Endothelial cell of umbilical vein (primary cell): ENCODE measurements around the gene SCYGR6. TPM values are rescaled to one million over a fixed set of nuclear protein-coding genes. Genes with fewer than 3 reads are reported as not detected.

Experiments used
- BruUV-seq: library from RNA; stranded (reverse); fragments of 400-500 nt; replicated peaks from 2 replicates; lab custom pipeline; 2021; lab: Mats Ljungman, UMichigan
- CTCF ChIA-PET: fragments of 300-600, 350-600 bp; sonication (Branson Sonifier 250); formaldehyde crosslinking; loops from one replicate; lab custom pipeline; 2021; ENCODE audit warnings: antibody characterized with exemption, inconsistent platforms; lab: Charles Lee
- POLR2A ChIA-PET: fragments of 300-600, 350-600 bp; sonication (Branson Sonifier 250); formaldehyde crosslinking; loops from one replicate; lab custom pipeline; 2021; ENCODE audit warnings: antibody characterized with exemption, inconsistent platforms; lab: Charles Lee
- DNase-seq: peaks from one replicate; pipeline ENCODE4 v3.0.0-alpha.2; 2011; ENCODE audit warnings: low read depth, low spot score
- FAIRE-seq: peaks from 2 replicates; lab custom pipeline; 2011; peaks lifted over from hg19 to GRCh38; lab: Jason Lieb, UNC
- H2AFZ ChIP-seq: 2 replicates; pipeline ENCODE4 v1.6.0; 2012; ENCODE audit warnings: low read depth, low read length, control low read depth, inconsistent platforms
- H3K27ac ChIP-seq: 2 replicates; pipeline ENCODE4 v1.5.1; 2011; ENCODE audit warnings: low read depth, mild to moderate bottlenecking, control low read depth, low read length, moderate library complexity; ENCODE audit not compliant: insufficient read depth
- H3K27me3 ChIP-seq, 2 experiments: 2 replicates each; pipeline versions ENCODE4 v1.6.0 to v1.6.1; 2011; ENCODE audit warnings: low read length in 2 of 2, mixed read lengths in 1 of 2; ENCODE audit not compliant: control insufficient read depth in 2 of 2, insufficient read depth in 2 of 2
- H3K36me3 ChIP-seq, 2 experiments: 2 replicates in 1 of 2; 3 replicates in 1 of 2; pipeline ENCODE4 v1.5.1; 2011; ENCODE audit warnings: low read length in 2 of 2, mild to moderate bottlenecking in 1 of 2, moderate library complexity in 1 of 2; ENCODE audit not compliant: control insufficient read depth in 2 of 2, insufficient read depth in 2 of 2; ENCODE audit errors: extremely low read depth in 1 of 2
- H3K4me1 ChIP-seq: 3 replicates; pipeline ENCODE4 v1.5.1; 2011; ENCODE audit warnings: mild to moderate bottlenecking, low read length; ENCODE audit not compliant: control insufficient read depth, insufficient read depth; ENCODE audit errors: extremely low read depth
- H3K4me2 ChIP-seq: 2 replicates; pipeline ENCODE4 v1.6.1; 2011; ENCODE audit warnings: low read length, control low read depth, mixed read lengths; ENCODE audit not compliant: insufficient read depth
- H3K4me3 ChIP-seq, 3 experiments: fragments of 200-600 bp in 1 of 3; sonication (generic), shearing (Covaris generic) in 1 of 3; replicated peaks in 1 of 3; 2 replicates each; pipeline ENCODE4 v1.5.1; 2011 to 2016; ENCODE audit warnings: control low read depth in 3 of 3, low read length in 3 of 3, mild to moderate bottlenecking in 2 of 3, inconsistent platforms in 1 of 3, low read depth in 1 of 3, moderate library complexity in 1 of 3; ENCODE audit not compliant: insufficient read depth in 1 of 3
- H3K79me2 ChIP-seq: 2 replicates; pipeline ENCODE4 v1.6.0; 2012; ENCODE audit warnings: low read length, inconsistent platforms; ENCODE audit not compliant: control insufficient read depth, insufficient read depth
- H3K9ac ChIP-seq: replicated peaks from 2 replicates; pipeline ENCODE3; 2011; ENCODE audit warnings: low read length, control low read depth; ENCODE audit not compliant: insufficient read depth; ENCODE audit errors: extremely low read depth
- H3K9me1 ChIP-seq: replicated peaks from 3 replicates; pipeline ENCODE4 v1.6.0; 2011; ENCODE audit warnings: mild to moderate bottlenecking, low read length; ENCODE audit not compliant: control insufficient read depth, insufficient read depth; ENCODE audit errors: extremely low read depth
- H3K9me3 ChIP-seq: replicated peaks from 2 replicates; pipeline ENCODE4 v1.5.1; 2012; ENCODE audit warnings: low read length, inconsistent platforms; ENCODE audit not compliant: control insufficient read depth, insufficient read depth
- H4K20me1 ChIP-seq: replicated peaks from 2 replicates; pipeline ENCODE3; 2011; ENCODE audit warnings: mild to moderate bottlenecking, low read length; ENCODE audit not compliant: control insufficient read depth, insufficient read depth; ENCODE audit errors: extremely low read depth
- EZH2 ChIP-seq: IDR thresholded peaks from 2 replicates; pipeline ENCODE4 v1.6.1; 2012; ENCODE audit warnings: borderline replicate concordance, low read depth, mild to moderate bottlenecking, moderate library complexity, low read length, inconsistent platforms; ENCODE audit not compliant: severe bottlenecking
- FOS ChIP-seq: IDR thresholded peaks from 2 replicates; pipeline ENCODE4 v1.6.1; 2011; ENCODE audit warnings: mild to moderate bottlenecking, low read length, moderate library complexity, borderline replicate concordance; ENCODE audit not compliant: insufficient read depth
- GATA2 ChIP-seq: IDR thresholded peaks from 2 replicates; pipeline ENCODE4 v1.7.0; 2011; ENCODE audit warnings: low read depth, mild to moderate bottlenecking, moderate library complexity, mixed read lengths, low read length; ENCODE audit not compliant: insufficient read length, insufficient read depth
- JUN ChIP-seq: IDR thresholded peaks from 2 replicates; pipeline ENCODE4 v1.6.1; 2011; ENCODE audit warnings: borderline replicate concordance, low read depth; ENCODE audit not compliant: insufficient read length, insufficient read depth
- MYC ChIP-seq: IDR thresholded peaks from one replicate; pipeline ENCODE4 v1.6.1; 2011; ENCODE audit warnings: mild to moderate bottlenecking, low read depth, low read length
- POLR2A ChIP-seq: IDR thresholded peaks from 2 replicates; pipeline ENCODE4 v1.6.1; 2012; ENCODE audit warnings: low read depth, mild to moderate bottlenecking, control low read depth, low read length
- POLR2AphosphoS5 ChIP-seq: IDR thresholded peaks from 2 replicates; pipeline ENCODE4 v1.6.1; 2012; ENCODE audit warnings: low read depth, mild to moderate bottlenecking, control low read depth, low read length, moderate library complexity; ENCODE audit not compliant: insufficient read depth
- dilution Hi-C: fragments of 300-500 bp; cut with MboI; formaldehyde crosslinking; loops from one replicate; pipeline ENCODE4 v1.15.0; 2019; ENCODE audit warnings: low sequenced_read_pairs; ENCODE audit not compliant: extremely low pct_ligation_motif_present
- intact Hi-C: fragments of 100-400 bp; cut with micrococcal nuclease; formaldehyde crosslinking; loops from one replicate; pipeline ENCODE4 v1.10.0; 2022
- polyA plus RNA-seq, 4 experiments: library from polyadenylated mRNA; depleted of rRNA in 3 of 4; stranded (reverse) in 3 of 4; unstranded in 1 of 4; fragments of >200 nt; gene quantifications; 2 replicates each; pipeline versions ENCODE4 v1.2.1 to v1.2.3, GENCODE V29; 2011 to 2012; ENCODE audit warnings: missing spikeins in 1 of 4
- total RNA-seq: library from RNA; stranded (reverse); gene quantifications from 2 replicates; pipeline ENCODE4 v1.2.3, GENCODE V29; 2021
- TF ChIP-seq, protein P1 (sequence below): IDR thresholded peaks from 2 replicates; pipeline ENCODE4 v1.6.1; 2011; ENCODE audit not compliant: insufficient read depth, insufficient read length
- TF ChIP-seq, protein P2 (sequence below), 2 donors: IDR thresholded peaks; 1 replicate in 1 of 2; 2 replicates in 1 of 2; pipeline ENCODE4 v1.5.1; 2011; ENCODE audit warnings: low read length in 2 of 2, mild to moderate bottlenecking in 2 of 2, moderate library complexity in 2 of 2, control low read depth in 1 of 2, inconsistent platforms in 1 of 2, low read depth in 1 of 2; ENCODE audit not compliant: insufficient read depth in 1 of 2; ENCODE audit errors: extremely low read depth in 1 of 2

The SCYGR6 gene
- total and polyA plus RNA-seq, 2 donors (not counting 3 experiments of a cell fraction or from before 2014, with no cell fraction given): not detected

DNA sequence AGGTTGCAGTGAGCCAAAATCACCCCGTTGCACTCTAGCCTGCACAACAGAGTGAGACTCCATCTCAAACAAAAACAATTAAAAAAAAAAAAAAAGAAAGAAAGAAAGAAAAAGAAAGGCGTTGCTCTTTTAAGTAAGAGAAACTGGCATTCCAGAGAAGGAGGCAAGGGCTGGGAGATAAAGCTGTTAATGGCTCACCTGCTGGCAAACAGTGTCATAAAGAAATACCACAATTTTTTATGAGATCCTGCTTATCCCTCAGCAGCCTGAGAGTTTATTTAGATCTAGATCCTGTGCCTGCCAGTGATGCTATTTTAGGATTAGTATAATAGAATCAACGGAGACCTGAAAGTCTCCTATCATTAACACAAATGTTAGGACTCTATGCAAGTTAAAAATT, 23.0 kb downstream of the SCYGR6 start:
- FAIRE-seq (no peak), DNase-seq (no peak)
- TF ChIP-seq, protein P1, sequence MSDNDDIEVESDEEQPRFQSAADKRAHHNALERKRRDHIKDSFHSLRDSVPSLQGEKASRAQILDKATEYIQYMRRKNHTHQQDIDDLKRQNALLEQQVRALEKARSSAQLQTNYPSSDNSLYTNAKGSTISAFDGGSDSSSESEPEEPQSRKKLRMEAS: no peak
- no peak for TF ChIP-seq POLR2AphosphoS5
- TF ChIP-seq POLR2A: no peak
- Histone ChIP-seq H3K36me3 (no peaks in the 10 kb centered on the region), H3K79me2 (no peaks in the 10 kb centered on the region), H2AFZ (no peak overlapping the region), H3K4me3 (no peak overlapping the region), H3K27ac (no peak overlapping the region), H3K4me1 (no peaks in the 10 kb centered on the region), H3K9me3 (no peaks in the 10 kb centered on the region), H3K27me3 (no peaks in the 10 kb centered on the region), H3K9me1 (no peaks in the 10 kb centered on the region), H4K20me1 (no peaks in the 10 kb centered on the region), H3K4me2 (no peak overlapping the region), H3K9ac (no peak overlapping the region)
- no TSS peak for BruUV-seq
- intact Hi-C loops: no loop called here
- dilution Hi-C loops: no loop called here
- ChIA-PET CTCF (no interaction called here), POLR2A (no interaction called here)

DNA sequence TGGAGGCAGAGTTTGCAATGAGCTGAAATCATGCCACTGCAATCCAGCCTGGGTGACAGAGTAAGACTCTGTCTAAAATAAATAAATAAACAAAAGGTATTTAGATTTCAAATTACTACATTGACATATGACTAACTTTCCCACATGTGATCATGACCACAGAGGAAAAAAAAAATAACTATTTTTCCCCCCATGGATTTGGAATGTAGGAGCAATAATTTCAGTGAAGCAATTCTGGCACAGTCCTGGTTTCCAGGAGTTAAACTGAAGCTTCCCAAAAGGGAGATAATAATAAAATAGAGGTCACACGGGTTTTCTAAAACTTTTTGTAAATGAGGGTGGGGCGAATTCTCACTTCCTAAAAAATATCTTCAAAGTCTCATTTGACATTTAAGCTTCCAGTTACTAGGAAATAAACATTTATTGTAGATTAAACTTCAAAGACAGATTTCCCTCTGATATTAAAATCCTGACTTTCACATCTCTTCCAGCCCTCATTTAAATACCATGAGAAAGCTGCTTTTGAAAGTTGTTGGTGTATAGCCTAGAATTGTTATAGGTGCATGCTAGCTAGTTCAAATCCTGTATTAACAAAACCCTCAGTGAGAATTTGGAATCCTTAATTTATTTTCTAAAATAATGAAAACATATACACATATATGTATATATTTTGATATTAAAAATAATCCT, 27.4 kb downstream of the SCYGR6 start:
- Histone ChIP-seq H3K27me3 (no peaks in the 10 kb centered on the region), H3K4me1 (no peaks in the 10 kb centered on the region), H3K27ac (no peak overlapping the region), H3K79me2 (no peaks in the 10 kb centered on the region), H3K9me1 (no peaks in the 10 kb centered on the region), H3K36me3 (no peaks in the 10 kb centered on the region), H3K9ac (no peak overlapping the region), H4K20me1 (no peaks in the 10 kb centered on the region), H3K4me2 (no peak overlapping the region), H2AFZ (no peak overlapping the region), H3K4me3 (no peak overlapping the region), H3K9me3 (no peaks in the 10 kb centered on the region)
- DNase-seq (no peak), FAIRE-seq (no peak)
- POLR2A ChIA-PET: no interaction called here
- dilution Hi-C loops: no loop called here
- no TSS peak for BruUV-seq
- intact Hi-C loops: no loop called here
- no peak for TF ChIP-seq EZH2
- TF ChIP-seq, protein P1: no peak
- TF ChIP-seq JUN: no peak
- TF ChIP-seq, protein P2, sequence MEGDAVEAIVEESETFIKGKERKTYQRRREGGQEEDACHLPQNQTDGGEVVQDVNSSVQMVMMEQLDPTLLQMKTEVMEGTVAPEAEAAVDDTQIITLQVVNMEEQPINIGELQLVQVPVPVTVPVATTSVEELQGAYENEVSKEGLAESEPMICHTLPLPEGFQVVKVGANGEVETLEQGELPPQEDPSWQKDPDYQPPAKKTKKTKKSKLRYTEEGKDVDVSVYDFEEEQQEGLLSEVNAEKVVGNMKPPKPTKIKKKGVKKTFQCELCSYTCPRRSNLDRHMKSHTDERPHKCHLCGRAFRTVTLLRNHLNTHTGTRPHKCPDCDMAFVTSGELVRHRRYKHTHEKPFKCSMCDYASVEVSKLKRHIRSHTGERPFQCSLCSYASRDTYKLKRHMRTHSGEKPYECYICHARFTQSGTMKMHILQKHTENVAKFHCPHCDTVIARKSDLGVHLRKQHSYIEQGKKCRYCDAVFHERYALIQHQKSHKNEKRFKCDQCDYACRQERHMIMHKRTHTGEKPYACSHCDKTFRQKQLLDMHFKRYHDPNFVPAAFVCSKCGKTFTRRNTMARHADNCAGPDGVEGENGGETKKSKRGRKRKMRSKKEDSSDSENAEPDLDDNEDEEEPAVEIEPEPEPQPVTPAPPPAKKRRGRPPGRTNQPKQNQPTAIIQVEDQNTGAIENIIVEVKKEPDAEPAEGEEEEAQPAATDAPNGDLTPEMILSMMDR (IDR thresholded peaks at IDR 0.05; ENCODE audit: extremely low read depth in 1 of 2, insufficient read depth in 1 of 2, low read depth in 1 of 2, low read length in 2 of 2): no peak
- no peak for TF ChIP-seq MYC
- no peak for TF ChIP-seq POLR2AphosphoS5
- no peak for TF ChIP-seq FOS
- TF ChIP-seq POLR2A: no peak
- TF ChIP-seq GATA2: no peak
- CTCF ChIA-PET: interaction anchor here (1.3 kb wide), 1 partner anchor 10 kb away, joined by 4 read pairs; no protein-coding TSS in a partner anchor
